ENCODE measurements around the gene DUSP10. TPM values are rescaled to one million over a fixed set of nuclear protein-coding genes. Genes with fewer than 3 reads are reported as not detected.

DUSP10 gene
- total RNA-seq, 4 donors from 2014 or later: 6.8 to 12.9 (median 9.0) TPM

DNA sequence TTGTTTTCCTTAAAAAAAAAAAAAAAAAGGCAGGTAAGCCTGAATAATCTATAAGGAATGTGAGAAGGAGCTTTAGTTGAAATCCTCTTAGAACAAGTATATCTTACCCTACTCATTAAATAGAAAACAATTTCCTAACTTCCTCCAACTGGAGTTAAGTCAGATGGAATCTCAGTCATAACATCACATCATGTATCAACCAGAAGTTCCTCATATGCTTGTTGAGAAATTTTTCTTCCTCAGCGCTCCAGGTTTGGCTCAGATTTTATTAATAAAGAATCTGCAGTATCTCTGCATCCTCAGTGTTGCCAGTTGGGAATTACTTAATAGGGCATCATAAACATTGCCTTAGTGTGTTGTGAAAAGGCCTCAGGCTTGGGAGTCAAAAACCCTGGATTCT is 37.6 kb downstream of the DUSP10 start:
- TF ChIP-seq, protein P1, sequence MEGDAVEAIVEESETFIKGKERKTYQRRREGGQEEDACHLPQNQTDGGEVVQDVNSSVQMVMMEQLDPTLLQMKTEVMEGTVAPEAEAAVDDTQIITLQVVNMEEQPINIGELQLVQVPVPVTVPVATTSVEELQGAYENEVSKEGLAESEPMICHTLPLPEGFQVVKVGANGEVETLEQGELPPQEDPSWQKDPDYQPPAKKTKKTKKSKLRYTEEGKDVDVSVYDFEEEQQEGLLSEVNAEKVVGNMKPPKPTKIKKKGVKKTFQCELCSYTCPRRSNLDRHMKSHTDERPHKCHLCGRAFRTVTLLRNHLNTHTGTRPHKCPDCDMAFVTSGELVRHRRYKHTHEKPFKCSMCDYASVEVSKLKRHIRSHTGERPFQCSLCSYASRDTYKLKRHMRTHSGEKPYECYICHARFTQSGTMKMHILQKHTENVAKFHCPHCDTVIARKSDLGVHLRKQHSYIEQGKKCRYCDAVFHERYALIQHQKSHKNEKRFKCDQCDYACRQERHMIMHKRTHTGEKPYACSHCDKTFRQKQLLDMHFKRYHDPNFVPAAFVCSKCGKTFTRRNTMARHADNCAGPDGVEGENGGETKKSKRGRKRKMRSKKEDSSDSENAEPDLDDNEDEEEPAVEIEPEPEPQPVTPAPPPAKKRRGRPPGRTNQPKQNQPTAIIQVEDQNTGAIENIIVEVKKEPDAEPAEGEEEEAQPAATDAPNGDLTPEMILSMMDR (IDR thresholded peaks at IDR 0.05; ENCODE audit: low read depth): no peak

DNA sequence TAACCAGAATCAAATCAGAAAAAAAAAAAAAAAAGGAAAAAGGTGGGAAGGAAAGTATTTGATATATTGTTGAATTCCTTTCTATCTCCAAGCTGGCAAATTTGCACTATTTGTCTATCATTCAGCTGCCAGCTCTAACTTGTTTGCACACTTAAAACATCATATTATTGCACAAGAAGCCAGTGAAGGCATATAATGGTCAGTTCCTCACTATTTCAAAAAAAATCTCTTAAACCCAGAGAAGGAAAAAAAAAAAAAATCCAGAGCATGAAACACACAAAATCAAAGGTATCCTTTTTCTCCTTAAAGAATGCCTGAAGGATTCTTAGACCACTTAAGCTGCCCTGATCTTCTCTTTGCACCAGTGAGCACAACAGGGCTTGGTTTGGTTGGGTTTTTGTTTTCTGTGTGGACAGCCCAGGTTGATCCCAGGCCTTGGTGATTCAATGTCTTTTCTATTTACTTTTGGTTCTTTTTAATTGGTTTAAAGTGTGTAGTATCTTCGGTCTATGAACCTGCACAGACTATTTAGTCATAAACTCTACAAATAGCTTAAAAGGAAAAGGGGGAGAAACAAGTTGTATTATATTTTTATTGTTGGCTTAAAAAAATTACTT is 40.2 kb downstream of the DUSP10 start:
- TF ChIP-seq, protein P1 (IDR thresholded peaks at IDR 0.05; ENCODE audit: low read depth): no peak

DNA sequence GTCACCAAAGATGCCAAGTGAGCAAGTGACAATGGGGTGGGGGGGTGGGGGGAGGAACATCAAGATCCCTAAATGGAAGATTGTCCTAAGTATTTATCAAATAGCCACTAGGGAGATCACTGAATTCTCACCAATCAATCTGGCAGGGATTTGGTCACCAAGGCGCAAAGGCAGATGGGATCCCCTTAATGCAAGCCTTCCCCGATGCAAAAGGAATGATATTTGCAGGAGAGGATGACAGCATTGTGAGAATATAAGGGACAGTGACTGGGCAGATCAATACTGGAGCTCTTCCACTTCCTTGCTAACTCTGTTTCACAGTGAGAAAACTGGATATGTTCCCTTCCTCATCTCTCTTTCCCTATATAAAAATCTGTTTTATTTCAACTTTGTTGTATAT is 40.9 kb downstream of the DUSP10 start:
- TF ChIP-seq, protein P1 (IDR thresholded peaks at IDR 0.05; ENCODE audit: low read depth): no peak

DNA sequence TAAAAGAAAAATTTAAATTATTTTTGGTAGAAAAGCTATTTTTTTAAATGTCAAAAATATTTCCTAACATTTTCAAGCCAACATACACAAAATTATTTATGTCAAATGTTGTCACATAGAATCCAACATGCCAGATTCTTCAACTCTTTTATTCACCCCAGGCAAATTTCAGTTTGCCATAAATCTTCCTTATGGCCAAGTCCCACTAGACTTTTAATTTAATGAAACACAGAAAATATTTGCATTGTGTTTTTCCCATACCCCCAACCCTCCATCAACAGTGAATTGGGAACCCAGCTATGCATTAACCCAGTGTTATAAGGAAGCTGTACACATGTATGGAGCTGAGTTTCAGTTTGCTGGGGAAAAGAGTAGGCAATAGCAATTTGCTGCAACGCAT is 41.4 kb downstream of the DUSP10 start:
- TF ChIP-seq, protein P1 (IDR thresholded peaks at IDR 0.05; ENCODE audit: low read depth): no peak

DNA sequence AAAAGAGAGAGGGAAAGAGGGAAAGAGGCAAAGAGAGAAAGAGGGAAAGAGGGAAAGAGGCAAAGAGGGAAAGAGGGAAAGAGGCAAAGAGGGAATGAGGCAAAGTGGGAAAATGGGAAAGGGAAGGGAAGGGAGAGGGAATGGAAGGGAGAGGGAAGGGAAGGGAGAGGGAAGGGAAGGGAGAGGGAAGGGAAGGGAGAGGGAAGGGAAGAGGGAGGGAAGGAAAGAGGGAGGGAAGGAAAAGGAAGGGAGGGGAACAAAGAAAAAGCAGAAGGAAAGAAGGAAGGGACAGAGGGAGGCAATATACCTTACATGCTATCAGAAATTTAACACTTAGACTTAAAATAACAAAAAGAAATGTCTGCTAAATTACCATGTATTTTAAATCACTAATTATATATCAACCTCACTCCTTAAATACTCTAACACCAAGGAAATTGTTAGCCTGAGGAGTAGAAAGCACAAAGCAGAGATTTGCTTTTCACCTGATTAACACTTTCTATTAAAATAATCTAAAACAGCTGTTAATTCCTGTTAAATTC is 41.8 kb downstream of the DUSP10 start:
- TF ChIP-seq, protein P1 (IDR thresholded peaks at IDR 0.05; ENCODE audit: low read depth): no peak

DNA sequence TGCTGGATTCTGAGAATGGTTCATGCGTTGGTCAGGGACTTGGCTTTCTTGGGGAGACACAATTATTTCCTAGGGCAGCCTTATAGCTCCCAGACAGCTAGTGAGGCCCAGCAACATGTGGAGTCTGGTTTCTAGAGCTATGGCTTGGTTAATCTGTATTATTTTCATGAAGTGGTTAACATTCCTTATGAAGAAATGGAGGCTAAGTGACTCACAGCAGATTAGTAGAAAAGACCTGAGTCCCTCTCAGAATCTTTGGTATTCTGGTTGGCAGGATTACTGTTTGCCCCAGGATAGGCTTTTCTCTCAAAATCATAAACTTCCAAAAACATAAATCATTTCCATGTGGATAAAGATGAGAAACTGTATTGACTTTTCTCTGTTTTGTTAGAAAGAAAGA is 42.3 kb downstream of the DUSP10 start:
- TF ChIP-seq, protein P1 (IDR thresholded peaks at IDR 0.05; ENCODE audit: low read depth): no peak

DNA sequence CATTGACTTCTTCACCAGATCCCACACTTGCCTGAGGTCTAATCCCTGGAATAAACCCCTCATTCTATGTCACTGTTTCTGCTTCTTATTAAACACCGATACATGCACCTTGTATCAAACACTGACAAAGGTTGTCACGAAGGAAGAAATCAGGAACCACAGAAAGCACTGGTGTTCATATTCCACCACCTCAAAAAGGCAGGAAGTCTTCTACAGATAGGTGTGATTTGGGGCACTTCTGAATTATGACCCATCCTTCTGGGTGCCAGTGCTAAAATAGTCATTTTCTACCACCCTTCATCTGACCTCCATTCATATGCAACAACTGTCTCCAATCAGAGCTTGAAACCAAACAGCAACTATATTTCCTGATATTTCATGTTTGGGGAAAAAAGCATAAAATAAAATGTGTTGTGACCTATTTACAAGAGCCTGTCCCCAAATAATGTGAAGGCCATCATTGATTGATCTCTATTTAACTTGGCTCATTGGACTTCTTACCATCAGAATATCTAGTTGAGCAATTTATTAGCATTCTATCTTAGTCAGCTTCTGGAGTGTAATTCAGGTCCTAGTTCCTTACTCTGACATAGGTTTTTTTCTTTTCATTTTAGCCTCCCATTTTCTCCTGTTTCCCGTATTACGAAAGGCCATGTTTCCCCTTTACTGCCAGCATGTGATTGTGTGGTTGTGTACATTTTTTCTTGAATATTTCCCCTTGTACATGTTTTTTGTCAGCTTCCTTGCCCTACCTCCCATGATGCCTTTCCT is 43.1 kb downstream of the DUSP10 start:
- TF ChIP-seq, protein P1 (IDR thresholded peaks at IDR 0.05; ENCODE audit: low read depth): no peak
